OCI-LY3 (cell line): ENCODE measurements around the gene COL26A1.

ENCODE experiments used
- EZH2phosphoT487 ChIP-seq: fragments of 200-600 bp; shearing (Covaris generic); IDR thresholded peaks from 2 replicates; pipeline ENCODE4 v1.6.1; 2018; ENCODE audit warnings: antibody characterized with exemption, mixed run types, low read depth
- TF ChIP-seq, protein P1 (sequence below): fragments of 200-600, 300-600 bp; sonication (generic); IDR thresholded peaks from 2 replicates; pipeline ENCODE4 v1.5.1; 2014; ENCODE audit warnings: antibody characterized with exemption, low read length, low read depth

DNA sequence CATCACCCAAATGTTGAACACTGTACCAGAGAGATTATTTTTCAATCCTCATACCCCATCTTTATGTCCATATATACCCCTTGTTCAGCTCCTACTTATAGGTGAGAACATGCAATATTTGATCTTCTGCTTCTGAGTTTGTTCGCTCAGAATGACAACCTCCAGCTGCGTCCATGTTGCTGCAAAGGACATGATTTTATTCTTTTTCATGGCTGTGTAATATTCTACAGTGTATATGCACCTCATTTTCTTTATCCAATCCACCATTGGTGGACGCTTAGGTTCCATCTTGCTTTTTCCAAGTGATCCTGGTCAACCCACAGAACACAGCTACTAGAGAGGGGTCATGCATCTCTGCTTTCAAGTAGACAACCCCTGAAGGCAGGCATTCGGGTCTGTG is 166.9 kb downstream of the COL26A1 start:
- TF ChIP-seq, protein P1, sequence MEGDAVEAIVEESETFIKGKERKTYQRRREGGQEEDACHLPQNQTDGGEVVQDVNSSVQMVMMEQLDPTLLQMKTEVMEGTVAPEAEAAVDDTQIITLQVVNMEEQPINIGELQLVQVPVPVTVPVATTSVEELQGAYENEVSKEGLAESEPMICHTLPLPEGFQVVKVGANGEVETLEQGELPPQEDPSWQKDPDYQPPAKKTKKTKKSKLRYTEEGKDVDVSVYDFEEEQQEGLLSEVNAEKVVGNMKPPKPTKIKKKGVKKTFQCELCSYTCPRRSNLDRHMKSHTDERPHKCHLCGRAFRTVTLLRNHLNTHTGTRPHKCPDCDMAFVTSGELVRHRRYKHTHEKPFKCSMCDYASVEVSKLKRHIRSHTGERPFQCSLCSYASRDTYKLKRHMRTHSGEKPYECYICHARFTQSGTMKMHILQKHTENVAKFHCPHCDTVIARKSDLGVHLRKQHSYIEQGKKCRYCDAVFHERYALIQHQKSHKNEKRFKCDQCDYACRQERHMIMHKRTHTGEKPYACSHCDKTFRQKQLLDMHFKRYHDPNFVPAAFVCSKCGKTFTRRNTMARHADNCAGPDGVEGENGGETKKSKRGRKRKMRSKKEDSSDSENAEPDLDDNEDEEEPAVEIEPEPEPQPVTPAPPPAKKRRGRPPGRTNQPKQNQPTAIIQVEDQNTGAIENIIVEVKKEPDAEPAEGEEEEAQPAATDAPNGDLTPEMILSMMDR = no peak
- no peak for TF ChIP-seq EZH2phosphoT487
